Rectal smooth muscle tissue (tissue), 1 donor: ENCODE measurements around the gene OOSP2.

Source experiments
- H3K27ac ChIP-seq: one replicate; pipeline ENCODE4 v1.7.0; 2013; ENCODE audit warnings: low read depth, low read length, inconsistent platforms
- H3K27me3 ChIP-seq: one replicate; pipeline ENCODE4 v1.7.0; 2013; ENCODE audit warnings: low read length; ENCODE audit not compliant: control insufficient read depth, insufficient read depth
- H3K36me3 ChIP-seq: one replicate; pipeline ENCODE4 v1.7.0; 2013; ENCODE audit warnings: low read length; ENCODE audit not compliant: control insufficient read depth, insufficient read depth
- H3K4me1 ChIP-seq: one replicate; pipeline ENCODE4 v1.7.0; 2013; ENCODE audit warnings: low read length; ENCODE audit not compliant: control insufficient read depth, insufficient read depth
- H3K4me3 ChIP-seq: one replicate; pipeline ENCODE4 v1.7.0; 2013; ENCODE audit warnings: low read length
- H3K9ac ChIP-seq: one replicate; pipeline ENCODE4 v1.7.0; 2013; ENCODE audit warnings: low read length

Gene OOSP2

GRCh38 chr11:60085909-60086308 is 45.7 kb downstream of the OOSP2 start:
- H3K9ac ChIP-seq: no peak overlapping the region
- H3K27ac ChIP-seq: no peak overlapping the region
- no peak overlapping the region for H3K4me3 ChIP-seq
- no peaks in the 10 kb centered on the region for H3K27me3 ChIP-seq
- no peaks in the 10 kb centered on the region for H3K4me1 ChIP-seq
- no peaks in the 10 kb centered on the region for H3K36me3 ChIP-seq

GRCh38 chr11:60087239-60087638 is 47.0 kb downstream of the OOSP2 start:
- Histone ChIP-seq H3K4me3 (no peak overlapping the region), H3K36me3 (no peaks in the 10 kb centered on the region), H3K27ac (no peak overlapping the region), H3K9ac (no peak overlapping the region), H3K27me3 (no peaks in the 10 kb centered on the region), H3K4me1 (no peaks in the 10 kb centered on the region)

DNA sequence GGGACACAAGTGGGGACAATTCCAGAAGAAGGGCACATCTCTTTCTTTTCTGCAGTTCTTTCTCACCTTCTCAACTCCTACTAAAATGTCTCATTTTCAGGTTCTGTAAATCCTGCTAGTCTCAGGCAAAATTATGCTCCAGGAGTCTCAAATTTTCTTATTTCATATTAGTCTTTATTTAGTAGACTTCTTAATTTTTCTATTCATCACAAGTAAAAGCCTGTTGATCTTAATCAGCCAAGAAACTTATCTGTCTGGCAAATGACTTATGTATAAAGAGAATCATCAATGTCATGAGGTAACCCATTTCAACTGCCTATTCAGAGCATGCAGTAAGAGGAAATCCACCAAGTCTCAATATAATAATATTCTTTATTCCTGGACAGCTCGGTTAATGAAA is 48.2 kb downstream of the OOSP2 start, which contains the start of gene MS4A2:
MS4A2 (plus strand) TSS at position 301 of the 400 bp plus-strand sequence. CDS start 102 bp downstream, outside the sequence.
- Histone ChIP-seq H3K9ac (no peak within 1 kb of the TSS), H3K27me3 (no peaks in the 10 kb centered on the region), H3K4me1 (no peaks in the 10 kb centered on the region), H3K4me3 (no peak within 1 kb of the TSS), H3K27ac (no peak within 1 kb of the TSS), H3K36me3 (no peaks in the 10 kb centered on the region)

GRCh38 chr11:60095477-60096120 is 55.4 kb downstream of the OOSP2 start:
- Histone ChIP-seq H3K36me3 (no peaks in the 10 kb centered on the region), H3K27ac (no peak overlapping the region), H3K9ac (no peak overlapping the region), H3K27me3 (no peaks in the 10 kb centered on the region), H3K4me3 (no peak overlapping the region), H3K4me1 (no peaks in the 10 kb centered on the region)

DNA sequence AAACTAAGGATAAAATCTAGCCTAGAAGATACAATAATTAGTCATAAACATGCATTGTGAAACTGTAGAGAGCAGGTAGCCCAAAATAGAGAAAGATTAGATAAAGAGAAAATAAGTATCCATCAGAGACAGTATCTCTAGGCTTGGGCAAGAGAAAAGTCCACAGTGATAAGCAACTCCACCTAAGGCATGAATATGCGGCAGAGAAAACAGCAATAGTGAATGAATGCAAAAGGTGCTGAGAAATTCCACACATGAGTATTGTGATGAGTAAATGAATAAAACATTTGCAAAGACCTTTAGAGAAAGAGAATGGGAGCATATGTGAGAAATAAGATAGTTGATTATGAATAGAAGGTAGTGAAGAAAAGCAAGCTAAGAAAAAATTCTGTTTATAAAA is 57.0 kb downstream of the OOSP2 start:
- Histone ChIP-seq H3K27me3 (no peaks in the 10 kb centered on the region), H3K27ac (no peak overlapping the region), H3K4me3 (no peak overlapping the region), H3K36me3 (no peaks in the 10 kb centered on the region), H3K4me1 (no peaks in the 10 kb centered on the region), H3K9ac (no peak overlapping the region)
